Endometrium (tissue), 2 donors: ENCODE results near the gene SNX14.
"Not testable (repeated sequence)": the region's sequence is repeated elsewhere in the genome, so short reads cannot be mapped to it uniquely, and the experiment has no call there.

Experiments used
- FAIRE-seq: peaks from 2 replicates; lab custom pipeline; 2012; peaks lifted over from hg19 to GRCh38; lab: Jason Lieb, UNC
- donor health status: control.
- donor health status: control.

The SNX14 gene

GRCh38 chr6:85593438-85594196 lies at the start of gene SNX14:
Gene SNX14, minus strand, starts transcription at chr6:85593858. Its CDS starts 140 bp downstream, at chr6:85593718.
- FAIRE-seq: no peak

GRCh38 chr6:85642774-85643536 lies 49.3 kb upstream of the SNX14 start, which contains the start of gene SYNCRIP:
Gene SYNCRIP, minus strand, starts transcription at chr6:85642886. Its CDS starts 1,447 bp downstream, at chr6:85641439.
- no peak for FAIRE-seq

- FAIRE-seq: no peak
These were observed 48.5 kb upstream of the SNX14 start for GRCh38 chr6:85641897-85642773.

- no peak for FAIRE-seq
These were observed 47.9 kb upstream of the SNX14 start for GRCh38 chr6:85641522-85641896.

- FAIRE-seq: no peak
These were observed 47.2 kb upstream of the SNX14 start for GRCh38 chr6:85640821-85641220.

GRCh38 chr6:85637579-85637978 lies 43.9 kb upstream of the SNX14 start:
- no peak for FAIRE-seq

GRCh38 chr6:85632164-85632942 lies 38.7 kb upstream of the SNX14 start:
- no peak for FAIRE-seq

- not testable (repeated sequence) for FAIRE-seq
These were observed 37.5 kb upstream of the SNX14 start for GRCh38 chr6:85631117-85631516.

- no peak for FAIRE-seq
These were observed 34.7 kb upstream of the SNX14 start for GRCh38 chr6:85628353-85628752.

GRCh38 chr6:85620308-85620707 lies 26.6 kb upstream of the SNX14 start:
- no peak for FAIRE-seq

GRCh38 chr6:85614780-85615179 lies 21.1 kb upstream of the SNX14 start:
- FAIRE-seq: no peak

- FAIRE-seq: no peak
These were observed 19.2 kb upstream of the SNX14 start for GRCh38 chr6:85612690-85613474.

- no peak for FAIRE-seq
These were observed 16.7 kb upstream of the SNX14 start for GRCh38 chr6:85610182-85610895.

GRCh38 chr6:85602100-85602499 lies 8.4 kb upstream of the SNX14 start:
- FAIRE-seq: no peak

GRCh38 chr6:85600713-85601313 lies 7.2 kb upstream of the SNX14 start:
- FAIRE-seq: no peak

- no peak for FAIRE-seq
These were observed 706 bp upstream of the SNX14 start for GRCh38 chr6:85594197-85594930.

GRCh38 chr6:85592033-85592432 lies 1.6 kb downstream of the SNX14 start:
- no peak for FAIRE-seq

- no peak for FAIRE-seq
These were observed 2.5 kb downstream of the SNX14 start for GRCh38 chr6:85591207-85591606.

- no peak for FAIRE-seq
These were observed 7.9 kb downstream of the SNX14 start for GRCh38 chr6:85585741-85586140.
